ENCODE measurements around the gene GCLM. TPM values are rescaled to one million over a fixed set of nuclear protein-coding genes. Genes with fewer than 3 reads are reported as not detected.
A peak's percentile ranks its signal among the peaks of the same experiment; 100 is the strongest.

The GCLM gene
- total and polyA plus RNA-seq, 9 of the 15 experiments (the other 6 are each of a cell fraction or from before 2014, with no cell fraction given): 9.3 to 71.6 (median 24.5) TPM

GRCh38 chr1:93909146-93910050 is at the start of gene GCLM (continued):
- TF ChIP-seq NKRF (IDR thresholded peaks at IDR 0.05; ENCODE audit: borderline replicate concordance): no peak
- TF ChIP-seq BCLAF1 (IDR thresholded peaks at IDR 0.05; ENCODE audit: borderline replicate concordance in 1 of 2, control insufficient read depth in 1 of 2, low read depth in 2 of 2, low read length in 1 of 2): peak in 1 of 2 experiments; percentile 72; a peak in 1 of 4 replicates
- no peak for TF ChIP-seq LARP7 (IDR thresholded peaks at IDR 0.05)
- no peak for TF ChIP-seq ZNF507 (tag; conservative IDR thresholded peaks at IDR 0.05)
- peak; percentile 98 for TF ChIP-seq MAFG (tag; conservative IDR thresholded peaks at IDR 0.05)
- TF ChIP-seq BDP1 (IDR thresholded peaks at IDR 0.05; ENCODE audit: insufficient read depth, insufficient read length): no peak
- TF ChIP-seq, protein P1, sequence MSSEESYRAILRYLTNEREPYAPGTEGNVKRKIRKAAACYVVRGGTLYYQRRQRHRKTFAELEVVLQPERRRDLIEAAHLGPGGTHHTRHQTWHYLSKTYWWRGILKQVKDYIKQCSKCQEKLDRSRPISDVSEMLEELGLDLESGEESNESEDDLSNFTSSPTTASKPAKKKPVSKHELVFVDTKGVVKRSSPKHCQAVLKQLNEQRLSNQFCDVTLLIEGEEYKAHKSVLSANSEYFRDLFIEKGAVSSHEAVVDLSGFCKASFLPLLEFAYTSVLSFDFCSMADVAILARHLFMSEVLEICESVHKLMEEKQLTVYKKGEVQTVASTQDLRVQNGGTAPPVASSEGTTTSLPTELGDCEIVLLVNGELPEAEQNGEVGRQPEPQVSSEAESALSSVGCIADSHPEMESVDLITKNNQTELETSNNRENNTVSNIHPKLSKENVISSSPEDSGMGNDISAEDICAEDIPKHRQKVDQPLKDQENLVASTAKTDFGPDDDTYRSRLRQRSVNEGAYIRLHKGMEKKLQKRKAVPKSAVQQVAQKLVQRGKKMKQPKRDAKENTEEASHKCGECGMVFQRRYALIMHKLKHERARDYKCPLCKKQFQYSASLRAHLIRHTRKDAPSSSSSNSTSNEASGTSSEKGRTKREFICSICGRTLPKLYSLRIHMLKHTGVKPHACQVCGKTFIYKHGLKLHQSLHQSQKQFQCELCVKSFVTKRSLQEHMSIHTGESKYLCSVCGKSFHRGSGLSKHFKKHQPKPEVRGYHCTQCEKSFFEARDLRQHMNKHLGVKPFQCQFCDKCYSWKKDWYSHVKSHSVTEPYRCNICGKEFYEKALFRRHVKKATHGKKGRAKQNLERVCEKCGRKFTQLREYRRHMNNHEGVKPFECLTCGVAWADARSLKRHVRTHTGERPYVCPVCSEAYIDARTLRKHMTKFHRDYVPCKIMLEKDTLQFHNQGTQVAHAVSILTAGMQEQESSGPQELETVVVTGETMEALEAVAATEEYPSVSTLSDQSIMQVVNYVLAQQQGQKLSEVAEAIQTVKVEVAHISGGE (CRISPR knock-in tag; IDR thresholded peaks at IDR 0.05): peak in 1 of 3 experiments; percentile 37; a peak in 1 of 6 replicates
- TF ChIP-seq ZSCAN29 (IDR thresholded peaks at IDR 0.05): no peak
- TF ChIP-seq BCL6 (CRISPR knock-in tag; IDR thresholded peaks at IDR 0.05): no peak
- TF ChIP-seq MBD1 (CRISPR knock-in tag; IDR thresholded peaks at IDR 0.05): no peak
- no peak for TF ChIP-seq MXI1 (IDR thresholded peaks at IDR 0.05; ENCODE audit: low read depth, low read length)
- TF ChIP-seq NUFIP1 (IDR thresholded peaks at IDR 0.05; ENCODE audit: partially characterized antibody): no peak
- TF ChIP-seq ZNF277 (CRISPR knock-in tag; IDR thresholded peaks at IDR 0.05; ENCODE audit: borderline replicate concordance): no peak

Measured in K562 (cell line).